GM19455 (cell line): ENCODE results near the gene ARIH2.

Experiments
- ATAC-seq: cut with Tn5 transposase; IDR thresholded peaks from one replicate; pipeline ENCODE4 v1.9.1; 2021; ENCODE audit not compliant: unreplicated experiment

The ARIH2 gene

DNA sequence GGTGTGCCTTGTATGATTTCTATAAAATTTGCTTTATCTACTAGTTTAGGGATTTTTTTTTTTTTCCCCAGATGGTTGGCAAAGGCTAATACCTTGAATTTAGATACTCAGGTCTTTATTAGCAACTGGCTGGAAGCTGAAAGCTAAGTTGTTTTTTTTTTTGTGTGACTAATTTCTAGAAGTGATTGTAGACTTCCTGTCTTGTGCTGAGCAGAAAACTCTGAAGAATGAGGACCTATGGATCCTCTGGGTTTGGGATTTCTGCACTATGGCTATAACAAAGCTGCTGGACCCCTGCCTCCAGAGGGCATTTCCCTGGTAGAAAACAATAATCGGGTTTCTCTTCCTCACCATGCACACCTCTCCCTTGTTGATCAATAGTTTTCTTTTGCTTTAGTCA, 10.0 kb downstream of the ARIH2 start:
- no peak for ATAC-seq

DNA sequence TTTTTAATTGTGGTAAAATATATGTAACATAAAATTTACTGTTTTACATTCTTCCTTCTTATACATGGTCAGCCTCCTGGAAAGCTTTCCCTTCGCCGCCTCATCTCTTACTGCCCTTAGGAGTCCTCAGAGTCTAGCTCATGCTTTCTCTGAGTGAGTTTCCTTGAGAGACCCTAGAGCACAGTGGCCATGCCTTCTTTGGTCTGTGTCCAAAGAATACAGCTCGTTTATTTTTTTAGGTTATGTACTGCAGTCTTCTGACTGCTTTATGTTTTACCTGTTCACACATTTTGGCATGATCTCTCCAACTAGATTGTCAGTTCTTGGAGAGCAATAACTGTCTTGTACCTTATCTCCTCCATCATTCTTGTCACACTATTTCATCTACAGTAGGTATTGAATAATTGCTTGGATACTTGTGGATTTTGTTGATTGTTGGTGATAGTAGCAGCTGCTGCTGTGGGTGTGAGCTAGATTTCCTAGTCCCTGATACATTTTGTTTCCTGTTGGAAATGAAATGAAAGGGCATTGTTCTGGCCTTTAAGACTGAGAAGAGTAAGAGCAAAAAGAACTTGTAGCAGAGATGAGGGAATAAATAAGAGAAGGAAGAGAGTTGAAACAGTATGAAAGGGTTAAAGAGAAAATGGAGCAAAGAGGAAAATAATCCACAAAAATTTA, 10.9 kb downstream of the ARIH2 start:
- no peak for ATAC-seq

DNA sequence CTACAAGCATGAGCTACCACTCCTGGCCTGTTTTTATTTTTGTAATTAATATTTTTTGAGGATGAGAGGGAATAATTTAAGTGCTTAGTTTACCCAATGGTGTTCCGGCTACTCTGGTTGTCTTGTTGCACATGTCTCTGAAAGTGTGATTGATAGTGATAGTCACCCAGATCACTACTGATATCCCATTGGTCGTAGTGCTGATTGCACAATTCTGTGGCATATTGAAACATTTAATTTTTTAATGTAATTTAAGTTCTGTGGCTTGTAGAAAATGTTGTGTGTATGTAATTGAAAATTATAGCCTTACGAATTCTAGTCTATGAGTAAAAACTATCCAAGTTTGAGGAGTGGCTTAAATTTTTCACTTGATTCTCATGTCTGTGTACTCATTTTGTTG, 11.9 kb downstream of the ARIH2 start:
- ATAC-seq = no peak

DNA sequence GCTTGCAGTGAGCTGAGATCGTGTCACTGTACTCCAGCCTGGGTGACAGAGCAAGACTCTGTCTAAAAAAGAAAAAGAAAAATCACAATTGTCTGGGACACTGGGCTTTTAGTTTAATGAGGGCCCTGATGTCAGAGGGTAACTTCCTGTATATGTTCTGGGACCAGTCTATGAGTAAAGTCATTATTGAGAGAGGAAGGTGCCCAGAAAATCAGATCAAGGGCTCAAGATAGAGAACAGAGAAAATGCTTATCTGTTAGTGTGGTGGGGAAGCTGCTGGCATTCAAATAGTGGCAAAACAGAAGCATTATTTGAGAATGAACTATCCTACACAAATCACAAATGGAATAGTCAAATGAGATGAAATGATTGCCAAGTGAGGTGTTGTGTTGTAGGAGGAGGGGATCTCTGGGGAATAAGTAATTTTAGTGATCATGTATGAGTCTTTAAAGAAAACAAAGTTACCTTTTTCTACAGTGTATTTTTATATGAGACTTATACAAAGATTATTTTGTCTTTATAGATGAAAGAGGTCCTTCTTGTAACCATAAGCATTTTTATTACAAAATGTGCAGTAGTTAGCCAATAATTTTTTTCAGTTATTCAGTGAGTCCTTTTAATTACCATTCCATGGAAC, 13.4 kb downstream of the ARIH2 start:
- ATAC-seq = no peak

DNA sequence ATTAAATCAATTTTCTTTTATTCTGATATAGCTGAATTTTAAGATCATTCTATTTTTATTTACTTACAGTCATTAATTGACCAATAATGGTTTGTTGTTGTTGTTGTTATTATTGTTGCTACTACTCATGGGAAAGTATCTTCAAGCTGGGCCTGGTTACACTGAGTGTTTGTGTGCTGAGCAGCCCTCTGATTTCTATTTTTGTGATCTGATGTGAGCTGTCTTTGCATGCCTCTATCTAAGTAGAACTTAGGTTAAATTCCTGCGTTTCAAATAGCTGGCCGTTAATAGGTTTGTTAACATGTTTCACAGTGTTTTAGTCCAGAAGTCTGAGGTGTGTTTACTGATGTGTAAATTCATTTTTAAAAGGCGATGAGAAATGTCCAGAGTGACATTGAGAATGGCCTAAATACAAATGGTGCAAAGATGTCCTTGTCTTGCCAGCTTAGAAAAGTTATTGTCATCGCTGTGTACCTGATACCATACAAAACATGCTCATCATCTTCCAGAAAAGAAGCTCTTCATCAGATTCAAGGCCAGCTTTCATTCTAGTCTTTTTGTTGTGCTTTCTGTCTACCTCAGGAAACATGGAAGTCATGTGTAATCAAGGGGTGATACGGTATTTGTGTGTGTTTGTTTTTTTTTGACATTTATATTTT, 15.8 kb downstream of the ARIH2 start:
- no peak for ATAC-seq

DNA sequence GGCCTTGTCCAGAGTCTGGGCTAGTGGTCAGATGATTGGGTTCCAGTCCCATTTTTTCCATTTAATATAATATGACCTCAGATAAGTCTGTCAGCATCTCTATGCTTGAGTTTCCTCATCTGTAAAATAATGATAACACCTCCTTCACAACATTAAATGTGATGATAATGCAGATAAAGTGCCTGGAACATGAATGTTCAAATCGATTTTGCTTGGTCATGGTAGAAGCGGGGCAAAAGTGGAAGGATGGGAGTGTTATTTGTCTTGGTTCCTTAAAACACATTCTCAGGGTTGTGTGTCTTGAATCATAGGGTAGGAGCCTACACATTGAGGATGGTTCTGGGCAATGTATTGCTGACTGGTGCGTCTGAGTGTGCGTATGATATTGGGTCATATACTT, 16.9 kb downstream of the ARIH2 start:
- ATAC-seq = no peak

DNA sequence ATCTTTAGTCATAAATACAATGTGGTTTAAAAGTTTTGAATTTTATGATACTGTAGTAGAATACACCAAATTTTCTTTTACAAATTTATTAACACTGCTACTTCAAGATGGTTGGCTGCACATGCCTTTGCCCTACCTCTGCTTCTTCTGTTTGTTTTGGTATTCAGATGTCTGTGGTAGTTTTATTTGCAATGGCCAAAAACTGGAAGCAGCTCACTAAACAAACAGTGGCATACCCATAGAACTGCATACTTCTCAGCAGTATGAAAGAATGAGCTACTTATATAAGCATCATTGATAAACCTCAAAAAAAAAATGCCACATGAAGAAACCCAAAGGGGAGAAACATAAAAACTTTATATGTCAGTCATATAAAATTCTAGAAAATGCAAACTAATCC, 19.5 kb downstream of the ARIH2 start:
- ATAC-seq = no peak

DNA sequence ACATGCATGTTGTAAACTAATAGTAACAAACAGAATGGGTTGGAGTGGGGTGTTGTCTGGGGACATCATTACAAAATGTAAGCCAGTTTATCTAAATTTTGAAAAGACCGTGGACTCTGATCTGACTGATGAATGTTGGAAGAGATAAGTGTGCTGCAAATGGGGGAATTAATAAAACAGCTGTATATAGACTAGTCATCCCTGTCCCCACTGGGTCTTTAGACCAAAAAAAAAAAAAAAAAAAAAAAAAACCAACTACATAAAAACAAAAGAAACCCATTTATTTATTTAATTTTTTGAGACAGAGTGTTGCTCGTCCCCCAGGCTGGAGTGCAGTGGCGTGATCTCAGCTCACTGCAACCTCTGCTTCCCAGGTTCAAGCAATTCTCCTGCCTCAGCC, 20.0 kb downstream of the ARIH2 start:
- no peak for ATAC-seq

DNA sequence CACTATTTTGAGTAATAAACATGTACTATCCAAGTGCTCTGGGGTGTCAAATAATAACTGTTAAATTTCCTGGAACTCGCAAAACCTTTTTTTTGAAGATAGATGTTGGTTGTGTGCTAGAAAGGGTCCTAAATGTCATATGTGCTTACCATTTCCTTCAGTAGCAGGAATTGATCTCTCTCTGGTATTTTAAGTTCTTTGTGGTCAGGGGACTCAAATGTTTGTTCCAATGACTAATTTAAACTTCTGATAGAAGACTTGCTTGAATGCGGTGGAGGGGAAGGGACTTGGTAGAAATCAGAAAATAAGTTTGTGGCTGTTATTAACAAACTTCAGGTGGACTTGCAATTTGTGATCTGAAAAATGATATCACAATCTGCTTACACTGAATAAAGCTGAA, 26.8 kb downstream of the ARIH2 start:
- no peak for ATAC-seq

DNA sequence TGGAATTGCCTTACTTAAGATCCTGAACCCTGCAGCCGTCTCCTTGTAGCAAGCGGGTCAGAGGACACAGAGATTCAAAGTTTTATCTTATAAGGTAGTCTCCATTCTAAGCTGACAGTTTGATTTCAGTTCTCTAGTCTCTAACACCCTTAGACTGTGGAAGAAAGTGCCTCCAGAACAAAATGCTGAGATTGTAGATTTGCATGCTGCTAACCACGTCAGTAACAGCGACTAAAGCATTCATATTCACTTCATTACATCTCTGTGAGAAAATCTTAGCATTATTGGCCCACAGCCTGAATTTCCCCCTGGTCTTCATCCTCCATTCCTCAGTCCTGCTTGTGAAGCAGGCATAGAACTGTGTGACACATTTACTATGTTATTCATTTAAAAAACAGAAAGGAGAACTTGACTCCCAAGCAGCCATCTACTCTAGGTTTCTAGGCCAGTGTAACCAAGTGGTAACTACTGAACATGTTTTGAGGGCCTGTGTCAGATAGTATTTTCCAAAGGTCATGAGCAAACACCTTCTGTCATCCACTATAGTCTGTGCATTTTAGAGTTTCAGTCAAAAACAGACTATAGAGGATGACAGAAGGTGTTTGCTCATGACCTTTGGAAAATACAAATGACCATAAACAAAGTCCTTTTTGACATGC, 27.4 kb downstream of the ARIH2 start:
- no peak for ATAC-seq

DNA sequence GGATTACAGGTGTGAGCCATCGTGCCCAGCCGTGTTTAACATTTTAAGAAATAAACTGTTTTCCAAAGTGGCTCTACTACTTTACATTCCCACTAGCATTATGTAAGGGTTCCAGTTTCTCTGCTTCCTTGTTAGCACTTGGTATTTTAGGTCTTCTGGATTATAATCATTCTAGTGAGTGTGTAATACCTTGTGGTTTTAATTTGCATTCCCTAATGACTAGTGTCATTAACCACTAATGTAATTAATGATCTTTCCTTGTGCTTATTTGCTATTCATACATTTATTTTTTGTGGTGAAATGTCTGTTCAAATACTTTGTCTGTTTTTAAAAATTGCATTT, 30.7 kb downstream of the ARIH2 start:
- ATAC-seq = no peak

DNA sequence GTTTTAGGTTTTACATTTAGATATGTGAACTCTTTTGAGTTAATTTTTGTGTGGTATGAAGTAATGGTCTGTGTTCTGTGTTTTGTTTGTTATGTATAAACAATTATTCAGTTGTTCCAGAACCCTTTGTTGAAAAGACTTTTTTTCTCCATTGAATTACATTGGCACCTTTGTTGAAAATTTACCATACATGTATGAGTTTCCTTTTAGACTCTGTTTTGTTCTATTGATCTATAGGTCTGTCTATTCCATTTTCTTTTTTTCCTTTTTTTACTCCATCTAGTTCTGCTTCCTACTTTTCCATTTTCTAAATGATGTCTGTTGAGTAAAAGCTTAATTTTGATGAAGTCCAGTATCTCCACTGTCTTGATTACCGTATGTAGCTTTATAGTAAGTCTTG, 31.4 kb downstream of the ARIH2 start:
- ATAC-seq = no peak

DNA sequence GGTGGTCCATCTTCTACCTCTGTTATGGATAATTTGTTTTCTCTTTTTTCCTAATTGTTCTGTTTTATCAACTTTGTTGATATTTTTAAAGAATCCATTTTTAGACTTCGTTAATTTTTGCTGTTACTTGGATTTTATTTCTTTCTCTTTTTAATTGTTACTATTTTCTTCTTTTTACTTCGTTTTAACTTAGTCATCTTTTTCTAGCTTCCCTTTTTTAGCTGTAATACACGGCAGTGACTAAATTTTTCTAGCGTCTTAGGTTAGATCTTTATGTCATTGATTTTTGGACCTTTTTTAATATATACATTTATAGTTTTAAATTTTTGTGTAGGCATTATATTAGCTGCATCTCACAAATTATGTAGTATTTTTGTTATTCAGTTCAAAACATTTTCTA, 33.1 kb downstream of the ARIH2 start:
- no peak for ATAC-seq

DNA sequence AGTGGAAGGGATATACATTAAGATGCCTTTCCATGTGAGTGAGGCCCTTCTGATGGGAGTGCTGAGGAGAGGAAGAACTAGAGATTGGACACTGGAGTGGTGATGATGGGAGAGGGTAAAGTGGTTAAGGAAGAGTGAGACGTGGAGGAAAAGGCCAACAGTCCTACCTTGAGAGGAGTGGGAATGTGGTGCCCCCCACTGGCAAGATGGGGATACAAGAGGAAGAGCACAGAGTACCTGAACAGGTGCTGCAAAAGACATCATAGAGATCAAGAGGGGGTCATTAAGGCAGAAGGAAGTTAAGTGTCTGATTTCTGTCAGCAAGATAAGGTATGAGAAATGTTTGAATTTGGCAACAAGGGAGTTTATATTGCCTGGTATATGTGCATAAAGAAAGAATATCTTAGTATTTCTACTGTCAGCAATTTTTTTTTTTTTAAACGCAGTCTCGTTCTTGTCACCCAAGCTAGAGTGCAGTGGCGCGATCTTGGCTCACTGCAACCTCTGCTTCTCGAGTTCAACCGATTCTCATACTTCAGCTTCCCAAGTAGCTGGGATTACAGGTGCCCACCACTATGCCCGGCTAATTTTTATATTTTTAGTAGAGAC, 34.0 kb downstream of the ARIH2 start:
- ATAC-seq = no peak

DNA sequence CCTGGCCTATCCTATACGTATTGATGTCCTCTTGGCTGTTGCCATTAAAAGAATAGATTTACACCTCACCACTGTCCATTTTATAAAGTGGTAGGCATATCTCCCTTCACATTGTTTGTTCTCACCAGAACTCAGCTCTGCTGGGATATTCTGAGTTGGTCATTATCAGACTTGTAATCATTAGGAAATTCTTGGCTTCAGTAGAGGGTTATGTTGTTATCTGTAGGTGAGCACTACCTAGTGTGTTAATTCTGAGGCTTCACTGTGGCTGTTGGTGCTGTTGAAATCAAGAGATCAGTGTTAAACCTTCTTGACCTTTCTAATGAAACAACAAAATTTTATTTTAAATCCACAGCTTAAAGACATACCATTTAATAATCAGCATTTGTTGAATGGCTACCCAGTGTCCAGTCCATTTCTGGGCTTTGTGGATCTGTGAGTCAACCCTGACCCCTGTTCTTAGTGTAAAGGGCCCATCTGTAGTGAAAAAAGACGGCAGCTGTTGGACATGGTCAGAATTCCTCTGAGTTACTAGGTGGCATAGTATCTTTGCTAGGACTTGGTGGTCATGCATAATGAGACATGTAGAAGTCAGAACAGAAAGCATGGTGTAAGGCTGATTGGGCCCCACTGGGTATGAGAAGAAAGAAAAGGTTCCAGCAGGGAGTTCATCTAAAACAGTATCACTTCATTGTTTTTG, 38.5 kb downstream of the ARIH2 start:
- ATAC-seq = no peak

DNA sequence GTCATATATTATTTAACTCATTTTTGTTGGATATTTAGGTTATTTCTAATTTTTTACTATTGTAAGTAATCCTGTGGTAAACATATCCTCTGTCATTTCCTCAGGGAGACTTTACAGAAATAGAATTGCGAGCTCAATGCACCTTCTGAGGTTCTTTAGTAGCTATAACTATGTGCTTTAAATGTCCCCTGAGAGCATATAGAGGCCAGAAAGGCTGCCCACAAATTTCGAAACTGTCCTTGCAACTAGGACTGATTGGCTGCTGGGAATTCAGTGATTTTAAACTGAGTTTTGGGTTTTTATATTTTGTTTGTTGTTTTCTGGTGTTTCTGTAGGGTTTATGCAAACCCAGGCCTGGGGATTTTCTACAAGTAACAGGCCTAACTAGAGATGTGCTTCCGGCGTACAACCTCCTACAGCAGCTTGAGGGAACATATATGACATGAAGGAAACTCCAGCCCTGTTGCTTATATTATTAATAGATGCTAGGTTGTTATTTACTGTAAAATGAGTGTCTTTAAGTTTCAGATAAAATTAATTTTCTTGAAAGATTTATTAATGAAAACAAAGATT, 42.3 kb downstream of the ARIH2 start:
- no peak for ATAC-seq

DNA sequence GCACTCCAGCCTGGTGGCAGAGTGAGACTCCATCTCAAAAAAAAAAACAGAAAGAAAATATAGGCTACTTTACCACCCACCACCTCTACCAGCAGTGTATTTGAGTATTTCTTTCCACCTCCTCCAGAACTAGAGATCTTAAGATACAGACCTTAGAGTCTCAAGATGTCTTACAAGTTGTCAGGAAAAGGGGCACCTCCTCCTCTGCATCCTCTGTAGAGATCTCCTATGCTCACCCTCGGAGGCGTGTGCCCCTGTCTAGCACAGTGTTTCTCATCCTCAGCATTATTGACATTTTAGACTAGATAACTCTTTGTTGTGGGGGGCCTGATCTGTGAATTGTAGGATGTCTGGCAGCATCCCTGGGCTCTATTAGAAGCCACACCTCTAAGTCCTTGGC, 43.7 kb downstream of the ARIH2 start:
- ATAC-seq = no peak

DNA sequence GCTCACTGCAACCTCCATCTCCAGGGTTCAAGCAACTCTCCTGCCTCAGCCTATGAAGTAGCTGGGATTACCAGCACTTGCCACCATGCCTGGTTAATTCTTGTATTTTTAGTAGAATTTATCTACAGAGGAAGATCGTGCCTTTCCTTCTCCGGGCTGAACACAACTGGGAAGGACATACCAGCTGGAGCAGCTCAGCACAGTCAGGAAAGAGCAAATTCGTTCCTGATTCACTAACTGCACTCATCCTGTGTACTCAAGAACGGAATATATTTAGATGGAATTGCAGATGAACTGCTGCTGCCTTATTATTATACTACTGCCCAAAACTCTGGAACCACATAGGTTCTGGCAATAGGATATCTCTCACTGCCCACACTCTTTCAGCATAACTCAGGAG, 44.3 kb downstream of the ARIH2 start:
- no peak for ATAC-seq

DNA sequence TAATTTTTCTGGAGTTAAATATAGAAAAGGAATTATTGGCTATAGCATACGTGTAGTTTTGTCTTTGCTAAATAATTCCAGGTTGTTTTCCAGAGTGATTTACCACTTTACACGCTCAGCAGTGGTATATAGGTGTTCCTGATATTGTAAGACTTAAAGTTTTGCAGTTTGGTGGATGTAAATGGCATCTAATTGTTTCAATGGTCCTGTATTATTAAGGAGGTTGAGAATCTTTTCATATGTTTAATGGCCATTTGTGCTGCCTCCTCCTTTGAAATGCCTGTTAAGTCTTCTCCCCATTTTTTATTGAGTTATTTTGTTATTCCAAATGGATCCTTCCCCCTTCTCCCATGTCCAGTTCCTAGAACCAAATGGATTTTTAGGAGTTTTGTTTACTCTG, 44.9 kb downstream of the ARIH2 start:
- ATAC-seq = no peak

DNA sequence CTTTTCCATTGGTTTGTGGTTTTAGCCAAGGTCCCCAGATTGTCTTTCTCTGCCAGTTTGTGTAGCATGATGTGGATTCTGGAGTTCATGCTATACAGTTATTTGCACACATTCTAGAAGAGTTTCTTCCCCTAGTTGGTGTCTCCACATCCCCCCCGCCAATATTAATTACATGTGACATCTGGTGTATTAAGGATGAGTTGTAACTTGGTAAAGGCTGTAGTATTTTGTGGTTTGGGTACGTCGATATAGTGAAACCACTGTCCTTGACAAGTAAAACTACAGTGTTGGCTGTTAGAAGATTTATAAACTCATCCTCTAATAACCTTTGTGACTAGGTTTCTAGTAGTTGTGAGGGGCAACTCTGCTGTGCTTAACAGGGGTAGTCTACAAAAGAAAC, 47.7 kb downstream of the ARIH2 start:
- no peak for ATAC-seq

DNA sequence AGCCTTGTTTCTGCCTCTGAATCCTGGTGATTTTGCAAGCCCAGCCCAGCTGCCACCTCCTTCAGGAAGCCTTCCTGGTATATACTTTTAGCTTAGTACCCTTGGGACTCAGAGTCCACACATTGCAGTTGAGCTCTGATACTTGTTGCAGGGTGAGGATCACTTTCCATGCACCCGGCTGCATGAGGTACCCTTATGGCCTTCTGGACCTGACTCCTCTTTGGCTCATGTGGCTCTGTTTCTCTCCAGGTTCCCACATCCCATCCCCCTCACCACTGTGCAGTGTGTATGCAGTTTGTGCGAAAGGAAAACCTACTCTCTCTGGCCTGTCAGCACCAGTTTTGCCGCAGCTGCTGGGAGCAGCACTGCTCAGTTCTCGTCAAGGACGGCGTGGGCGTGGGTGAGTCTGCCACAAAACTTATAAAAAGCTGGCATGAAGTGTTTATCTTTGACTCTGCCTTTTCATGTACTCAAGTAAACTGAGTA, 48.3 kb downstream of the ARIH2 start:
- no peak for ATAC-seq
